Caco-2 (cell line): ENCODE data around the gene CD300C. TPM values are rescaled to one million over a fixed set of nuclear protein-coding genes. Genes with fewer than 3 reads are reported as not detected.

Source experiments
- BruUV-seq: library from RNA; stranded (reverse); fragments of 400-500 nt; replicated peaks from 2 replicates; lab custom pipeline; 2021; lab: Mats Ljungman, UMichigan
- CTCF ChIA-PET: fragments of 300-600 bp; sonication (Branson Sonifier 250); formaldehyde crosslinking; loops from one replicate; lab custom pipeline; 2022; ENCODE audit warnings: antibody characterized with exemption; lab: Charles Lee
- POLR2A ChIA-PET: fragments of 300-600 bp; sonication (Branson Sonifier 250); formaldehyde crosslinking; loops from one replicate; lab custom pipeline; 2022; ENCODE audit warnings: antibody characterized with exemption; lab: Charles Lee
- DNase-seq, 2 experiments: peaks; one replicate each; pipeline versions ENCODE4 v3.0.0 to v3.0.0-alpha.2; 2020 to 2022
- H3K27me3 ChIP-seq: replicated peaks from 2 replicates; pipeline ENCODE4 v1.6.0; 2011; ENCODE audit warnings: low read length; ENCODE audit not compliant: control insufficient read depth, insufficient read depth
- H3K36me3 ChIP-seq: 2 replicates; pipeline ENCODE4 v1.5.1; 2011; ENCODE audit warnings: low read length; ENCODE audit not compliant: control insufficient read depth, insufficient read depth
- H3K4me1 ChIP-seq: fragments of 250-450 bp; sonication (Bioruptor Pico); 2 replicates; pipeline ENCODE4 v1.5.1; 2020; ENCODE audit warnings: mild to moderate bottlenecking
- H3K4me3 ChIP-seq: 2 replicates; pipeline ENCODE4 v1.5.1; 2011; ENCODE audit warnings: low read depth, mild to moderate bottlenecking, control low read depth, low read length
- H3K9me3 ChIP-seq: fragments of 250-450 bp; sonication (Bioruptor Pico); 2 replicates; pipeline ENCODE4 v1.5.1; 2020; ENCODE audit warnings: mild to moderate bottlenecking, moderate library complexity
- H3K27ac Mint-ChIP-seq: one replicate; pipeline ENCODE4 v1.8.0; 2022; ENCODE audit warnings: mixed read lengths; ENCODE audit not compliant: unreplicated experiment
- H3K27me3 Mint-ChIP-seq: one replicate; pipeline ENCODE4 v1.8.0; 2022; ENCODE audit warnings: mixed read lengths; ENCODE audit not compliant: insufficient read depth, unreplicated experiment
- H3K36me3 Mint-ChIP-seq: one replicate; pipeline ENCODE4 v1.8.0; 2022; ENCODE audit warnings: mild to moderate bottlenecking, mixed read lengths; ENCODE audit not compliant: insufficient read depth, unreplicated experiment
- H3K4me1 Mint-ChIP-seq: one replicate; pipeline ENCODE4 v1.8.0; 2022; ENCODE audit warnings: low read depth, mixed read lengths; ENCODE audit not compliant: unreplicated experiment
- H3K4me3 Mint-ChIP-seq: one replicate; pipeline ENCODE4 v1.8.0; 2022; ENCODE audit warnings: mild to moderate bottlenecking, moderate library complexity, mixed read lengths; ENCODE audit not compliant: unreplicated experiment
- H3K9me3 Mint-ChIP-seq: one replicate; pipeline ENCODE4 v1.8.0; 2022; ENCODE audit warnings: mixed read lengths; ENCODE audit not compliant: unreplicated experiment
- intact Hi-C: fragments of 100-400 bp; cut with micrococcal nuclease; formaldehyde crosslinking; loops from one replicate; pipeline ENCODE4 v1.10.0; 2022; ENCODE audit not compliant: unreplicated experiment
- total RNA-seq: library from RNA; stranded (reverse); gene quantifications from 2 replicates; pipeline ENCODE4 v1.2.3, GENCODE V29; 2022
- TF ChIP-seq, protein P1 (sequence below), 2 experiments: fragments of 200-600 bp in 1 of 2; IDR thresholded peaks; 1 replicate in 1 of 2; 2 replicates in 1 of 2; pipeline versions ENCODE4 v1.5.1 to v1.8.0; 2011 to 2022; ENCODE audit warnings: antibody characterized with exemption in 1 of 2, control low read depth in 1 of 2, inconsistent platforms in 1 of 2, low read depth in 1 of 2, low read length in 1 of 2, mild to moderate bottlenecking in 1 of 2, moderate library complexity in 1 of 2; ENCODE audit not compliant: insufficient read depth in 1 of 2, severe bottlenecking in 1 of 2, unreplicated experiment in 1 of 2

CD300C gene
- total RNA-seq, 1 experiment from 2014 or later = not detected

DNA sequence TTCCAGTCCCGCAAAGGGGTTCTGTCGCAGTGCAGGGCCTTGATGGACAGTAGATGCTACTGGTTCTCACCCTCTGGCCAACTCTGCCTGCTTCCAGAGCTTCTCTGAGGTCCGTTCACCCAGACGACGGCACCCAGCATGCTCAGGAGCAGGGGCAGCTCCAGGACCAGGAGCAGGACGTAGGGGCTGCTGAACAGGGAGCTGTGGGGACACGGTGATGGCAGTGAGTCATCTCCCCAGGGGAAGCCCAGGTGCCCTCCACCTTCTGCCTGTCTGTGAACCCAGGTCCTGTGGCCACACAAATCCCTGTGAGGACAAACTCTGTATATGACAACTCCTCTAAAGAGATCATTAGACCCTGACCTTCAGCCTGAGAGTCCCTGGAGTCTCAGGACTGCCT lies 3.4 kb upstream of the CD300C start:
- CTCF ChIA-PET = no interaction called here
- H3K4me3 Mint-ChIP-seq = no peak overlapping the region
- POLR2A ChIA-PET = no interaction called here
- Histone ChIP-seq H3K27me3 (no peaks in the 10 kb centered on the region), H3K9me3 (no peaks in the 10 kb centered on the region), H3K4me1 (no peaks in the 10 kb centered on the region), H3K36me3 (no peaks in the 10 kb centered on the region), H3K4me3 (no peak overlapping the region)
- intact Hi-C loops = no loop called here
- H3K4me1 Mint-ChIP-seq = no peaks in the 10 kb centered on the region
- no peaks in the 10 kb centered on the region for H3K9me3 Mint-ChIP-seq
- peaks cover 25% of the 10 kb centered on the region for H3K27me3 Mint-ChIP-seq
- H3K27ac Mint-ChIP-seq = no peak overlapping the region
- no TSS peak for BruUV-seq
- H3K36me3 Mint-ChIP-seq = peaks cover 4% of the 10 kb centered on the region
- TF ChIP-seq, protein P1, sequence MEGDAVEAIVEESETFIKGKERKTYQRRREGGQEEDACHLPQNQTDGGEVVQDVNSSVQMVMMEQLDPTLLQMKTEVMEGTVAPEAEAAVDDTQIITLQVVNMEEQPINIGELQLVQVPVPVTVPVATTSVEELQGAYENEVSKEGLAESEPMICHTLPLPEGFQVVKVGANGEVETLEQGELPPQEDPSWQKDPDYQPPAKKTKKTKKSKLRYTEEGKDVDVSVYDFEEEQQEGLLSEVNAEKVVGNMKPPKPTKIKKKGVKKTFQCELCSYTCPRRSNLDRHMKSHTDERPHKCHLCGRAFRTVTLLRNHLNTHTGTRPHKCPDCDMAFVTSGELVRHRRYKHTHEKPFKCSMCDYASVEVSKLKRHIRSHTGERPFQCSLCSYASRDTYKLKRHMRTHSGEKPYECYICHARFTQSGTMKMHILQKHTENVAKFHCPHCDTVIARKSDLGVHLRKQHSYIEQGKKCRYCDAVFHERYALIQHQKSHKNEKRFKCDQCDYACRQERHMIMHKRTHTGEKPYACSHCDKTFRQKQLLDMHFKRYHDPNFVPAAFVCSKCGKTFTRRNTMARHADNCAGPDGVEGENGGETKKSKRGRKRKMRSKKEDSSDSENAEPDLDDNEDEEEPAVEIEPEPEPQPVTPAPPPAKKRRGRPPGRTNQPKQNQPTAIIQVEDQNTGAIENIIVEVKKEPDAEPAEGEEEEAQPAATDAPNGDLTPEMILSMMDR (IDR thresholded peaks at IDR 0.05; ENCODE audit: insufficient read depth in 1 of 2, low read depth in 1 of 2, low read length in 1 of 2, severe bottlenecking in 1 of 2, unreplicated experiment in 1 of 2) = no peak
- DNase-seq = no peak

DNA sequence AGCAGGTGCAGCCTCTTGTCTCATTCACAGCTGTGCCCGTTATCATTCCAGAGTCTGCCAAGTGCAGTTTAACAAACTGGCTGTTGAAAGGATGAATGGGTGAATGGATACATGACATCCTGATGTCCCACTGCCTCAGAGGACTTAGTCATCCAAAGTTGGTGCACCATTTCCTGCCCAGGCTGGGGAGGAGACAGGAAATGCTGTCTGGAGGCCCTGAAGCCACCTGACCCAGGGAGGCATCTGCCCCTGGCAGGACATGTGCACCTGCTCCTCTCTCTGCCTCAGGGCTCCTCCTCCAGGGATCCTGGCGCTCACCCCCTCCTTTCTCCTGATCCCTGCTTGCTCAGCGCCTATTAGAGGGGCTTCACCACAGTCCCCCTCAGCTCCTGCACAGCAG lies 1.8 kb upstream of the CD300C start:
- POLR2A ChIA-PET = no interaction called here
- no TSS peak for BruUV-seq

DNA sequence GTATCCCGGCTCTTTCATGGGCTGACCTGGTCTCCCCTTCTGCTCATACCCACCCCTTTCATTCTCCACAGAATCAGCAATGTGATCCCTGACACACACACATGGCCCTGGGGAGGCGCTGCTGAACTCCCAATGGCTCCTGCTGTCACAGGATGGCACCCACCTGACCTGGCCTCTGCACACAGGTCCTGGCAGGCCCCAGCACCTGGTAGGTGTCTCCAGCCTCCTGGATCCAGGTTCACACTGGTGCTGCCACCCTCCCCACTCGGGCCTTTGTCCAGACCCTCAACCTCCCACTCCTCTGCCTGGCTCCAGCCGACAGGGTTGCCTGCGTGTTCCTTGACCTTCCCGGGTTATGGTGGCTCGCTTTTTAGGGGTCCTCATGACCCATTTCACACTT lies 1.3 kb upstream of the CD300C start:
- Histone ChIP-seq H3K4me1 (no peaks in the 10 kb centered on the region), H3K36me3 (no peaks in the 10 kb centered on the region), H3K27me3 (no peaks in the 10 kb centered on the region), H3K4me3 (no peak overlapping the region), H3K9me3 (no peaks in the 10 kb centered on the region)
- Mint-ChIP-seq H3K9me3 (no peaks in the 10 kb centered on the region), H3K27ac (no peak overlapping the region), H3K27me3 (peaks cover 25% of the 10 kb centered on the region), H3K36me3 (peaks cover 4% of the 10 kb centered on the region), H3K4me1 (no peaks in the 10 kb centered on the region), H3K4me3 (no peak overlapping the region)
- ChIA-PET POLR2A (no interaction called here), CTCF (no interaction called here)
- intact Hi-C loops = no loop called here
- BruUV-seq = no TSS peak
- DNase-seq = no peak
- TF ChIP-seq, protein P1 (IDR thresholded peaks at IDR 0.05; ENCODE audit: insufficient read depth in 1 of 2, low read depth in 1 of 2, low read length in 1 of 2, severe bottlenecking in 1 of 2, unreplicated experiment in 1 of 2) = no peak

More for the DNA sequence above, 1.8 kb upstream of the CD300C start:
- H3K4me1 Mint-ChIP-seq = no peaks in the 10 kb centered on the region
- peaks cover 22% of the 10 kb centered on the region for H3K27me3 Mint-ChIP-seq
- peaks cover 4% of the 10 kb centered on the region for H3K36me3 Mint-ChIP-seq
- Histone ChIP-seq H3K4me3 (no peak overlapping the region), H3K9me3 (no peaks in the 10 kb centered on the region), H3K36me3 (no peaks in the 10 kb centered on the region), H3K4me1 (no peaks in the 10 kb centered on the region), H3K27me3 (no peaks in the 10 kb centered on the region)
- no peaks in the 10 kb centered on the region for H3K9me3 Mint-ChIP-seq
- TF ChIP-seq, protein P1 (IDR thresholded peaks at IDR 0.05; ENCODE audit: insufficient read depth in 1 of 2, low read depth in 1 of 2, low read length in 1 of 2, severe bottlenecking in 1 of 2, unreplicated experiment in 1 of 2) = no peak
- intact Hi-C loops = no loop called here
- no peak for DNase-seq
- H3K4me3 Mint-ChIP-seq = no peak overlapping the region
- H3K27ac Mint-ChIP-seq = no peak overlapping the region
- CTCF ChIA-PET = no interaction called here
